Activated CD8-positive, alpha-beta memory T cell treated with anti-CD3 and anti-CD28 coated beads, Interleukin-2, amount 50 U/mL, for 48 hours (primary cell): ENCODE results near the gene MPP2.
"Not testable (repeated sequence)": the region's sequence is repeated elsewhere in the genome, so short reads cannot be mapped to it uniquely, and the experiment has no call there.

Source experiments
- DNase-seq: peaks from one replicate; pipeline ENCODE4 v3.0.0-alpha.2; 2020

Gene MPP2, protein sequence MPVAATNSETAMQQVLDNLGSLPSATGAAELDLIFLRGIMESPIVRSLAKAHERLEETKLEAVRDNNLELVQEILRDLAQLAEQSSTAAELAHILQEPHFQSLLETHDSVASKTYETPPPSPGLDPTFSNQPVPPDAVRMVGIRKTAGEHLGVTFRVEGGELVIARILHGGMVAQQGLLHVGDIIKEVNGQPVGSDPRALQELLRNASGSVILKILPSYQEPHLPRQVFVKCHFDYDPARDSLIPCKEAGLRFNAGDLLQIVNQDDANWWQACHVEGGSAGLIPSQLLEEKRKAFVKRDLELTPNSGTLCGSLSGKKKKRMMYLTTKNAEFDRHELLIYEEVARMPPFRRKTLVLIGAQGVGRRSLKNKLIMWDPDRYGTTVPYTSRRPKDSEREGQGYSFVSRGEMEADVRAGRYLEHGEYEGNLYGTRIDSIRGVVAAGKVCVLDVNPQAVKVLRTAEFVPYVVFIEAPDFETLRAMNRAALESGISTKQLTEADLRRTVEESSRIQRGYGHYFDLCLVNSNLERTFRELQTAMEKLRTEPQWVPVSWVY

DNA sequence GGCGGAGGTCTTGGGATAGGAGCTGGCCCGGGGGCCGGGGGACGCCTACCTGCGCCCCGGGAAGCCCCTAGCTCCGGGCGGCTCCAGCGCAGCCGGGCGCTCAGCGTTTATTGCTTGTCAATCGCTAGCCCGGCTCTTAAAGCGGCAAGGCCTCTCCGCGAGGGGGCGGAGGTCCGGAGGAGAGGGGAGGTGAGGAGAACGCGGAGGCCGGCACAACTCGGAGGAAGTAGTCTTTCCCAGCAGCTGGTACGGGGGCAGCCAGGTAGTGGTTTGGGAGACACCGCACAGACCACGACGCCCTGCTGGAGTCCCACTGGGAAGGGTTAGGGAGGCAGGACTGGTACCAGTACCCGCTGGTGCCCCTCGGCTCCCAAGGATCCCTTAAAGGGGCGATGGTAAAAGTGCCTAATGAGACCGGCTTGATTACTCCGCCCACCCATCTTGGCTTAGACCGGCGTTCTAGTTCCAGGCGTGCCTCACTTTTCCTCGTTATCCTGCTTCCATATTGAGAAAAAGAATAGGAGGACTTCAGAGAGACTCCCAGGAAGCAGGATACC is at the start of gene MPP2:
Gene MPP2, minus strand, starts transcription at position 112 of the 557 bp plus-strand sequence. CDS start 3,076 bp downstream, outside the sequence.
- peak; percentile 78 for DNase-seq

DNA sequence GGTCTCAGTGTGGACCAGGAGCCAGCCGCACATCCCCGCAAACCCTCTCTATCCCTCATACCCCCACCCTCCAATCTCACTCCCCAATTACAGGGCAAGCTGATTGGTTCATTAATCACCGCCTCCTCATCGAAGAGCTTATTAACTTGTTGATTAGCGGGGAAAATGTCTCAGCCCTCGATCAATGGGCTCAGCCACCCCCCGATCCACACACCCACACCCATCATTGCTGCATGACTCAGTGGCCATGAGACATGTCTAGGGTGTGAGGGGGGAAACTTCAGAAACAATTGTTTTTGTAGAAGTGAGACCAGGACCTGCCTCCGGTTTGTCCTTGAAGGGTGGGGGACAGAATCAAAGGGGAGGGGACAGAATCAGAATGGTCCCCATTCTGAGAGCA is 48.9 kb upstream of the MPP2 start:
- DNase-seq = no peak

DNA sequence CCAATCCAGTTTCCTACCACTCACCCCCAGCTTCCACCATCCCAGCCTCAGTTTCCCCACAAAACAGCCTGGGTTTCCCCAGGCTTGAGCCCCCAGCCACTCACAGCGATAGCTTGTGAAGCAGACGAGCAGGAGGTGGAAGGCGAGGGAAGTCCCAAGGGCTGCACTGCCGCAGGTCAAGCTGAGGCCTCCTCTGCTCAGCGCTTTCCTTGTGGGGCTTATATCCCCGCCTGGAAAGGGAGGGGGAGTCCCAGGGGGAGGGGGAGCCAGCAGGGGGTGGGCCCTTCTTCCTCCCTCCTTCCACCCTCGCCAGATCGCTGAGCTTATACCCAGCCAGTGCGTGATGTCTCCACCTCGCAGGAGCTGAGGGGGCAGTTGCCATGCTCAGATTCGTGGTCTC is 46.4 kb upstream of the MPP2 start, which contains the start of gene PYY:
Gene PYY, minus strand, starts transcription at position 195 of the 400 bp plus-strand sequence. CDS start 457 bp downstream, outside the sequence.
- no peak for DNase-seq

DNA sequence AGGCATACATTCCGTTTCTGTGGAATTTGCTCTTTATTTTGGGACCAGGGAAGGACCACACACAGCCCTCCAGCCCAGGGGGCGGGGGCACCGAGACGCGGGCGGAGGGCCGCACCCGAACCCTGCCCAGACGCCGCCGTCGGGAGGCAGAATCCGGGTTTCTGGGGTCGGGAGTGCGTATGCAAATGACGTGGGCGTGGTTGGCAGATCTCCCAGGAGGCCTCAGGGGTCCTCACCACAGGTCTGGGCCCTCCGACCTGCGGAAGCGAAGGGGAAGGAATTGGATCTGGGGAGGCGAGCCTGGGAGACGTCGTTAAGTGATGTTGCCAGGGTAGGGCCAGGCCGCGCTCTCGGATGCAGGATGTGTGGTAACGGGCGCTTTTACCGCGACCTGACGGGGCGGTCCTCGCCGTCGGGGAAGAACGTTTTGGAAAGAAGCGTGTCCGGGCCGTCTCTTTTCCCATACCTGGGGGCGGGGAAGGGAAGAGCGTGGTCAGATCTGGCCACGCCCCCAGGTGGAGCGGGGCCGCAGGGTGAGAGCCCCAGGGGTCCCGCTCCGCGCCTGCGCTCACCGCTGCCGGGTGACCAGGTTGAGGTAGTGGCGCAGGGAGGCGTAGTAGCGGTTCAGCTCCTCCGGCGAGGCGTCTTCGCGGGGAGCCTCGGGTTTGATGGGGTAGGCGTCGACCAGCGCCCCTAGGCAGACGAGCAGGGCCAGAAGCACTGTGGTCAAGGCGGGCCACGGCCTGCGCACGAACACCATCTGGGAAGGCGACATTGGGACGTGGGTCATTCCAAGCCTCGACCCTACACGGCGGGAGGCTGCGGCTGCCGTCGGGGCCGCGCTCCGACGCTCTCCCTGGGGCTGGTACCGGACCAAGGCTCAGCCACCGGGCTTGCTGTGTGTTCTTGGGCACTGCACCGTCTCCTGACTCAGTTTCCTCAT is 45.7 kb upstream of the MPP2 start:
- no peak for DNase-seq

DNA sequence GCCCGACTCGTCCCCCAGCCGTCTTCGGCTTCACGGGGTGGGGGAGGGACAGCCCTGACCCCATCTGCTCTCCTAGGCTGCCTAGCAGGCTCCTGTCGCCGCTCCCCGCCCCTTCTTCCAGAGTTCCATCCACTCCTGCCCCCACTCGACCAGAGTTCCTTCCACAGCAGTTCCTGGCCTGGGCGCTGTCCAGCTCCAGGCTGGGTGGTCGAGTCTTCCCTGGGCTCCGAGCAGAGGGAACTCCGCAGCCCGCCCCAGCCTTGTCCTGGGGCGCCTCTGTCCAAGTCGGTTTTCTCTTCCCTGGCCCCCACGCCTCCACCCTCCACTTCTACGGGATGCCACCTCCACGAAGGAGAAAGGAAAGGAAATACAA is 45.0 kb upstream of the MPP2 start:
- no peak for DNase-seq

DNA sequence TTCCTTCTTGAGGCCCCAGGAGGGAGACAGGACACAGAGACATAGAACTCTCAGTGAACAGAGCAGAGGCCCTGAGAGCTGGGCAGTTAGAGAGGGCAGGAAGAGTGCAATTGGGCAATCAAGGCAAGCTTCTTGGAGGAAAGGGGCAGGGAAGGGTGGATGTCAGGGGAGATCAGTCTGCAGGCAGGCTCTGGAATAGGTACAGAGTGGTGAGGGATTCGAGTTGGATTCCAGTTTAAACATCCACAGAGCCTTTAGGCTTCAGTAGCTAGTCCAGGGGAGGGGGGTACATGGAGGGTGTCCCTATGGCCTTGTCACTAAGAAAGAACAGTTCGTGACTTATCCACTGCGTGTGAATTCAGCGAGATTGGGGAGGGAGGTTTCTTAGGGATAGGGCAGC is 44.4 kb upstream of the MPP2 start:
- no peak for DNase-seq

DNA sequence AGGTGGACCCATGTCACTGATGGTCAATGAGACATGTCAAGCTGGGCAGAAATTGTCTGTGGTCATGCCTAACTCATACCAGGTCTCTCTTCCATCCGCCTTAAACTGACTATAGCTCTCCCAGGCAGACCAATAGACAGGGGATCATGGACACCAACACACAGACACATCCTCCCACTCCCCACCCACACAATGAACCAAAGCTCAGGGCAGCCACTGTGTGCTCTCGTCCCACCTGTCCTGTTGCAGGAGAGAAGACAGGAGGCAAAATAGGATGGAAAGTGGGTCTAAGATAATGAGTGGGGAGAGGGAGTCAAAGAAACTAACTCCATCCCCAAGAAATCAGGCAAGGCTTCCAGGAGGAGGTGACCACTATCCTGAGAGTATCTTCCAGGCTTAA is 43.2 kb upstream of the MPP2 start:
- no peak for DNase-seq

DNA sequence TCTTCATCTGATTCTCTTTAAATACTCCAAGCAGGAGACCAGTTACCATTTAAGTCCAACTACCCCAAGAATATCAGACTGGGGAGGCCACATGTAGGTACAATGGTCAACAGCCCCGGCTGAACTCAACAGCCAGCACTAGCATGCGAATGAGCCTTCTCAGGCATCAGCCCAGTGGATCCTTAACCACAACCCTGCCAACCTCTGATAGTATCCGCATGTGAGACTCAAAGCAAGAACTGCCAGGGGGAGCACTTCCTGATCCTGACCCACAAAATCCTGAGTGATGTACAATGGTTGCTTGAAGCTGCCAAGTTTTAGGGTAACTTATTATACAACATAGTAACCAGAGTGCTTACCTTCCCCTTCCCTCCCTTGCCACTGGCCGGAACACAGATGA is 42.4 kb upstream of the MPP2 start:
- DNase-seq = no peak

DNA sequence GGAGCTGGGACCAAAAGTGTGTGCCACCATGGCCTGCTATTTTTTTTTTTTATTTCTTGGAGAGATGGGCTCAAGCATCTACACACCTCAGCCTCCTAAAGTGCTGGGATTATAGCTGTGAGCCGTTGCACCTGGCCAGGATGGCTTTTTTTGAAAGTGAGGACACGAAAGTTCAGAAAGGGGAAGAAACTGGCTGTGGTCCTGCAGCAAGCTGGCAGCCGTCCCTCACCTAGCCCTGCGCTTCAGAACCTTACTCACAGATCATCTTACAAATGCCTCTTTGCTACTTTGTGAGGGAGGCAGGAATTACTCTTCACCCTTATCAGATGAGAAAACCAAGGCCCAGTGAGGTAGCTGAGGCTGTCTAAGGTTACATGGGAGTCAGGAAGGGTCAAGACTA is 39.4 kb upstream of the MPP2 start:
- no peak for DNase-seq

DNA sequence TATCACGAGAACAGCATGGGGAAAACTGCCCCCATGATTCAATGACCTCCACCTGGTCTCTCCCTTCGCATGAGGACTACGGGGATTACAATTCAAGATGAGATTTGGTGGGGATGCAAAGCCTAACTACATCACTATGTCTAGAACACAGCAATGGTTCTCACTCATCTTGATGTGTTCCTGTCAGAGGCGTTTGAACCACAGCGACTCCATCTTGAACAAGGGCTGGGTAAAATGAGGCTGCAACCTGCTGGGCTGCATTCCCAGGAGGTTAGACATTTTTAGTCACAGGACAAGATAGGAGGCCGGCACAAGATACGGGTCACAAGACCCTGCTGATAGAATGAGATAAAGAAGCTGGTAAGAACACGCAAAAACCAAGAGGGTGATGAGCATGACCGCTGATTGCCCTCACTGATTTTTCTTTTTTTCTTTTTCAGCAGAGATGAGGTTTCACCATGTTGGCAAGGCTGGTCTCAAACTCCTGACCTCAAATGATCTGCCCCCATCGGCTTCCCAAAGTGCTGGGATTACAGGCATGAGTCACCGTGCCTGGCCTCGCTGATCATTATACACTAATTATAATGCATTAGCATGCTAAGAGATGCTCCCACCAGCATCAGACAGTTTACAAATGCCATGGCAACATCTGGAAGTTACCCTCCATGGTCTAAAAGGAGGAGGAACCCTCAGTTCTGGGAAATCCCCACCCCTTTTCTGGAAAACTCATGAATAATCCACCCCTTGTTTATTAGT is 37.9 kb upstream of the MPP2 start:
- DNase-seq = no peak

DNA sequence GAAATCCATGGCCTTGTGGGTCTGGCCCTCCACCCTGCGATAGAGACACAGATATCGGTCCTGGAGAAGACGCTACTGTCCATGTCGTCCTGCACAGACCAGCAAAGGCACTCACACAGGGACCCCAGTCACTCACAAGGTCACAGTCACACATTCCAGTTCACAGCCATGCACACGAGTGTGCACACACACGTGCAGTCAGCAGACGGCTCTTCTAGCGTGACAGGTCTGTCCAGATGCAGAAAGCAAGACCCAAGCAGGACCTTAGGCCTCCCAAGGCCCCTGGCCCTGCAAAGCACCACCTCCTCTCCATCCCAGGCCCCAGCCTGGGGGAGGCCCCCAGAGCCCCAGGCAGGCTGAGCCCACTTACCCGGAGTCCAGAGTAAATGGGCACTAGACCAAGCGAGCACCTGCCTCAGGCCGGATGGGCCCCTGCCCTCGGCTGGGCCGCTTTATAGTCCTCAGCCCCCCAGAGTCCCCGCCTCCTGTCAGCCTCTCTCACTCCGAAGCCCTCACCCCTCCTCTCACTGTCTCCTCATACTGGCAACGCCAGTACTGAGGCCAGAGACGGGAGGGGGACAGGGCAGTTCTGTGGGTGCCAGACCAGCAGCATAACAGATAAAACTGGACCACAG is 34.8 kb upstream of the MPP2 start, which contains the start of gene PPY:
Gene PPY, minus strand, starts transcription at position 426 of the 635 bp plus-strand sequence. CDS start 822 bp downstream, outside the sequence.
- no peak for DNase-seq

DNA sequence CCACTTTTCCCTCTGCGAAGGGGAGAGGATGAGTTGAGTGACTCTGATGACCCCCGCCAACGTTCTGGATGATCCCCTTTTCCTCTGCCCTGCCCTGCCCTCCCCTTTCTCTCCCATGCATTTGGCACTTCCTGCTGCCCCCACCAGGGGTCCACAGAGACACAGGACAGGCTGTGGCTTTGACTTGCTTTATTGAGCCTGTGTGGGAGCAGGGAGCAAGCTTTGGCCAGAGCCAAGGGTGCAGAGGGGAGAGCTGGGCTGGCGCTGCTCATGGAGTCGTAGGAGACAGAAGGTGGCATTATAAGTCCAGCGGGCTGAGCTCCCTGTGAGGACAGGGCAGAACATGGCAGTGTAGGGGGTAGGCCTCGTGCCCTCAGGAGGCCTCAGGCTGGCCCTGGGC is 33.3 kb upstream of the MPP2 start:
- no peak for DNase-seq

DNA sequence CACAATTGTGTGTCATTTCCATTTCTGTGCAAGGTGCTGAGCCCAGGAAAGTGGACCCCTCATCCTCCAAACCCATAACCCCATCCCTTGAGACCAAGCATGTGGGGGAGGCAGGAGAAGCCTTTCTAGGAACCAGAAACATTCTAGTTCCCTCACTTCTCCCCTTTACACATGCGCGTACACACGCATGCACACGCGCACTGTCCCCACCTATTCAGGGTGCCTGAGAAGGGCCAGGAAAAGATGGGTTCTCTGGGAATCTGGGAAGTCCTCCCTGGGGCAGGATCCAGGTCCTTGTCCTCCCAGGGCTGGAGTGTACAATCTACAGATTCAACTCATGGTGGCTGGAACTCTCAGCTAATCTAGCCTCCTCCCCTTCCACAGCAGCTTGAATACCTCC is 32.5 kb upstream of the MPP2 start:
- DNase-seq = no peak

DNA sequence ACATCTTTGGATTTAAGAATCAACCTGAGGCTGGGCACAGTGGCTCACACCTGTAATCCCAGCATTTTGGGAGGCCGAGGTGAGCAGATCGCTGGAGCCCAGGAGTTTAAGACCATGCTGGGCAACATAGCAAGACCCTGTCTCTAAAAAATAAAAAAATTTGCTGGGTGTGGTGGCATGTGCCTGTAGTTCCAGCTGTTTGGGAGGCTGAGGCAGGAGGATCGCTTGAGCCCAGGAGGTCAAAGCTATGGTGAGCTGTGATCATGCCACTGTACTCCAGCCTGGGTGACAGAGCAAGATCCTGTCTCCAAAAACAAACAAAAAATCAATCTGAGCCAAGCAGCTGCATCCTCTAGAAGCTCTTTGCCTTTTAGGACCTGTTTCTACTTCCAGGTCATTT is 32.1 kb upstream of the MPP2 start:
- DNase-seq = not testable (repeated sequence)

DNA sequence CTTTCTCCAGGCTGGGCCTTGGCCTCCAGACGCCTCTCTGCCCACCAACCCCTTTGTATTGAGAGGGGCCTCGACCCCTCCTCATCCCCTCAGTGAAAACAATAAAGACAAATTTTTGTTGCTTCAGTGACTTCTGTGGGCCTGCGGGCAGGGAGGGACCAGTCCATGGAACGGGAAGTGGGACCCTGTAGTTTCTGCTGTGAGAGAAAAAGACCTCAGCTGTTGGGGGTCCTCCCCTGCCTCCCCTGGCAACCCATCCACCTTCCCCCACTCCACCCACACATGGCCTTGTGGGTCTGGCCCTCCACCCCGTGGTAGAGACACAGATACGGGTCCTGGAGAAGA is 31.5 kb upstream of the MPP2 start:
- DNase-seq = no peak

DNA sequence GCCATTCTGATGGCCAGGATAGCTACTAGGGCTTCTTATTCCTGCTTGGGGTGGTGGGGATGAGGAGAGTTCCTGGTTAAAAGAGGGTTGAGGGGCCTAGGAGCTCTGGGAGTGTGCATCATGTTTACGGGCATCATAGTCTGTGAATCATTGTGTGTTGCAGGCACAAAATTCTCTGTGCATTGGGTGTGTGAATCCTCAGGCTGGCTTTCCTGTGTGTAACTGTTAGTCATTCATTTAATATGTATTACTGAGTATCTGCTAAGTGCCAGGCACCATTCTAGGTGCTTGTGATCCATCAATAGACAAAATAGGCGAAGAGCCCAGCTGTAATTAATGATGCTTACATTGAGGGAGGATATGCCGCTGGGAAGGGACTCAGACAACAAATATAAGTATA is 29.1 kb upstream of the MPP2 start:
- no peak for DNase-seq

DNA sequence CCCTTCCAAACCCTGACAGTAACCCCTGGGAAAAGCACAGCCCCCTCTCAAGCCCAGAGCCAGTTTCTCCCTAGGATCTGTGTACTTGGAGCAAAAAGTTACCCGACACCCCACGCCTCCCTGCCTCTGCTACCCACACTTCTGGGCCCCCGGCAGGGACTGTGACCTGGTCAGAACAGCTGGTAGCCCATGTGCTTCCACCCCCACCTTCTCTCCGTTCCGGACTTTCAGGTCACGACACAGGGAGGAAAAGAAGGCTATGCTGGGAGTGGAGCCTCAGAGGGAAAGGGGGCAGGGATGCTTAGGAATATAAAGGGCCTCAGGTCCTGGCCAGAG is 28.6 kb upstream of the MPP2 start:
- DNase-seq = no peak

DNA sequence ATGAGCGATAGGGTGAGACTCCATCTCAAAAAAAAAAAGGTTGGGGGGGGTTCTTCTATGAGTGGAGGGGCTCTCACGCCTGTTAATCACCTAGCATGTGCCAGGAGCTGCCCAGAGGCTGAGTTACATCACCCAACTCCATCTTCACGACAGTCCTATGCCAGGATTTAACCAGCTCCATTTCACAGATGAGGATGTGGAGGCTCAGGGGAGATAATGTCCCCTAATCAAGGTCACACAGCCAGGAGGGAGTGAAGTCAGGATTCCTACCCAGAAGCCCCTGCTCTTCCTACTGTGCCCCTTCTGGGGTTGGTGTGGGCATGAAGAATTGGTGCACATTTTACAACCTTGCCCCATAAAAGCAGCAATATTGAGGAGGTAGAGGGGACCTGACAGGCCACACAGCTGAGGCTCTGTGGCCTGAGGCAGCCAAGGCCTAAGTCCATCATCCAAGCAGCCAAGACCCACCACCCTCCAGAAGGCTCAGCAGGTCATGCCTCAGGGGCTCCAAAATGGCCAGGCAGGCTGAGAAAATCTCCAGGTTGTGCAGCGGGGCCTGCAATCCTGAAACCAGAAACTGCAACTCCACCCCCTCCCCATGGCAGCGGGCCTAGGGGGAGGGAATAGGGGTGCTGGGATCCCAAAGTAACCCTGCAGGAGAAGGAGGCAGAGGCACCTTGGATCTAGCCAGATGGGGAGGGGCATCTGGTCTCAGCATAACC is 28.0 kb upstream of the MPP2 start:
- no peak for DNase-seq

DNA sequence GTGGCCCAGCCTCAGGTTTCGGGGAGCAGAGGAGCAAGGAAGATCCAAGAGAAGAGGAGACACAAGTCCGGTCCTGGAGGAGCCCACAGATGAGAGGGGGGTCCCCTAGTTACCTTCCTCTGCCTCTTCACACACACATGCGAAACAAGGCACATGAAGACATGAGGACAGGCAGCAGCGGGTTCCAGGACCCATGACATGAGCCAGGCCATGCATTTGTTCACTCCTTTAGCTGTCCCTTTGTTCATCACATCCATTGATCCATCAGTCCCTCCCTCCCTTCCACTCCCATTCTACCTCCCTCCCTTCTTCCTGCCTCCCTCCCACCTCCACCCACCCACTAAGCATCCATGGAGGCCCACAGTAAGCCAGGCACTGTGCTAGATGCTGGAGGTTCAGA is 25.6 kb upstream of the MPP2 start:
- DNase-seq = no peak

DNA sequence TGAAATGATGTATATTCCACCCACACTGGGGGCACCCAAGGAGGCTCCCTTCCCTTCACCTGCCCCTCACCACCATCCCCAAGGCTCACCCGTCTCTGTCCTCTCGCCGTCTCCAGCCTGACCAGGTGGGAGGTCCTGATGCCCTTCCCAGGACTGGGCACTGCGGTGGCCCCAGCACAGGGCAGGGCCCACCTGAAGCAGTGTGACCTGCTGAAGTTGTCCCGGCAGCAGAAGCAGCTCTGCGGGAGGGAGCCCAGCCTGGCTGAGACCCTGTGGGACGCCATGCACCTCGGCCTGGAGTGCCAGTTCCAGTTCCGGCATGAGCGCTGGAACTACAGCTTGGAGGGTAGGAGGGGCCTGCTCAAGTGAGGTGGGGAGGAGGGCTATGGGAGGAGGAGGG is 25.0 kb upstream of the MPP2 start:
- no peak for DNase-seq

DNA sequence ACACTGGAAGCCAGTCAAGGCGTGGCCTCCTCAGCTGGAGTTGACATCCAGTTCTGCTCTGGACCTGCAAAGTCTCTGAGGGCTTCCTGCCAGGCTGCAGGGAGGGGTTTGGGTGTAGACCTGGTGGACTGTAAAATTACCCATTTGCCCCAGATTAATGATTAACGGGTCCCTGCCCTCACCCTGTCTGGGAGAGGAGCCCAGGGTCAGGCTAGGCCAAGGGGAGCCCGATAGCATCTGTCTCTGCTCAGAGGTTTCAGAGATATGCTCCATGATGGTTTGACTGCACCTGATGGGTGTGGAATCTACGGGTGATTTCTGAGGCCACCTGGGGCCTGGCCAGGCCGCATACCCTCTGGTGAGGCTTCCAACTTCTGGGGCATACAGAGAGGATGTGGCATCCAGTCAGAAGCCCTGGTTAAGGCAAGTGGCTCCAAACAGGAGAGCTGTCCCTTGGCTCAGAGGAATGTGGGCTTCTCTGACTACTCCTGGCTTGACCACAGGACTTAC is 23.8 kb upstream of the MPP2 start:
- DNase-seq = no peak
